GM12801 (cell line): ENCODE data around the gene LASP1NB.

ENCODE experiments used
- TF ChIP-seq, protein P1 (sequence below): IDR thresholded peaks from one replicate; pipeline ENCODE4 v1.5.1; 2011; ENCODE audit warnings: control low read depth; ENCODE audit not compliant: insufficient read length; ENCODE audit errors: extremely low read depth

LASP1NB gene

DNA sequence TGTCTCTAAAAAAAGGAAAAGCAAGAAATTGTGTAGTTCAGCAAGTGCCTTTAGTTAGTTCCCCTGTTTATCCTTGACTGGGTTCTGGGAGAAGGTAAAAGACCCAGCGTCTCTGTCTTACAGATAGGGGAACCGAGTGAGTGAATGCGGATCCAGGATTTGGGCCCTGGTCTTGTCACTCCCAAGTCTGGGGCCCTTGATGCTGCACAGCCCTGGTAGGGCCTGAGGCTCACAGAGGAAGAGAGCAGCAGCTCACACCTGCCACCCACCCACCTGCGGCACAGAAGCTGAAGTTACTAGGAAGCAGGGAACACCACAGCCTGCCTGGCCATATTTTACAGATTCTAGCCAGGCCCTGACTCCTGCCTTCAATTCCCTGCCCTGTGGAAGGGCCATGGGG lies 33.3 kb upstream of the LASP1NB start:
- TF ChIP-seq, protein P1, sequence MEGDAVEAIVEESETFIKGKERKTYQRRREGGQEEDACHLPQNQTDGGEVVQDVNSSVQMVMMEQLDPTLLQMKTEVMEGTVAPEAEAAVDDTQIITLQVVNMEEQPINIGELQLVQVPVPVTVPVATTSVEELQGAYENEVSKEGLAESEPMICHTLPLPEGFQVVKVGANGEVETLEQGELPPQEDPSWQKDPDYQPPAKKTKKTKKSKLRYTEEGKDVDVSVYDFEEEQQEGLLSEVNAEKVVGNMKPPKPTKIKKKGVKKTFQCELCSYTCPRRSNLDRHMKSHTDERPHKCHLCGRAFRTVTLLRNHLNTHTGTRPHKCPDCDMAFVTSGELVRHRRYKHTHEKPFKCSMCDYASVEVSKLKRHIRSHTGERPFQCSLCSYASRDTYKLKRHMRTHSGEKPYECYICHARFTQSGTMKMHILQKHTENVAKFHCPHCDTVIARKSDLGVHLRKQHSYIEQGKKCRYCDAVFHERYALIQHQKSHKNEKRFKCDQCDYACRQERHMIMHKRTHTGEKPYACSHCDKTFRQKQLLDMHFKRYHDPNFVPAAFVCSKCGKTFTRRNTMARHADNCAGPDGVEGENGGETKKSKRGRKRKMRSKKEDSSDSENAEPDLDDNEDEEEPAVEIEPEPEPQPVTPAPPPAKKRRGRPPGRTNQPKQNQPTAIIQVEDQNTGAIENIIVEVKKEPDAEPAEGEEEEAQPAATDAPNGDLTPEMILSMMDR, result no peak

GRCh38 chr17:38892620-38893019 lies 32.8 kb upstream of the LASP1NB start:
- TF ChIP-seq, protein P1, result no peak

- TF ChIP-seq, protein P1, result no peak
These were observed 32.3 kb upstream of the LASP1NB start for GRCh38 chr17:38893113-38893512.

DNA sequence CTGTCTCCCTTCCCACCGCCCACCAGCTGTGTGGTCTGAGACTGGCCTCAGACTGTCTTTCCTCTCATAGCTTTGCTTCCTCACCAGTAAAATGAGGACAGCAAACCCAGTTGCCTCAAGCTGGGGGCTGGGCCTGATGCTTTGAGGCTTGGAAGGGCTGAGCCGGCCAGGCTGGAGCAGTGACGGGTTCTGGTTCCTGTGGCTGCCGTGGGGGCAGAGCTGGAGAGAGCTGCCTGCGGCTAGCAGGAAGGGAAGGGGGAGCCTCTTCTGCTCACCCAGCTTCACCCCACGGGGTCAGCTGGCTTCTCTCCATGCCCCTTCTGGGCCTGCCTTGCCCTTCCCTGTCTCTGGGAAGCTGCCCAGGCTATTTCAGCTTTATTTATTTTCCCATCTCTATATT lies 31.8 kb upstream of the LASP1NB start:
- TF ChIP-seq, protein P1, result no peak

GRCh38 chr17:38894276-38894675 lies 31.1 kb upstream of the LASP1NB start:
- TF ChIP-seq, protein P1, result no peak

- TF ChIP-seq, protein P1, result no peak
These were observed 29.0 kb upstream of the LASP1NB start for GRCh38 chr17:38896346-38896954.

DNA sequence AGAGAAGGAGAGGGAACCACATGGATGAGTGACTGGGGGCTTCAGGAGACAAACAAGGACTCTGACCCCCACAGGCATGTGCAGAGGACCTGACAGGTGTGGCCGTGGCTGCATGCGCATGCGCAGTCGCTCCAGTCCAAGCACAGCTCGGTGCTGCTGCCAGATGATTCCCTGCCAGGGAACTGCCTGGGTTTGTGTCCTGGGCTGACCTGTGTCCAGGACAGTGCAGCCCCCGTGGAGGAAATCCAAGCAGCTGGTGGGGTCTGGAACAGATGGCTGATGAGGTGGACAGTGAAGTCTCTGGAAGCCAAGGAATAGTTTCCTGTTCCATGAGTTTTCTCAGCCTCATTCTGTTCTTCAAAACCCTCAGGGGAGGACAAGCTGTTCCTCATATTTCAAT lies 28.2 kb upstream of the LASP1NB start:
- TF ChIP-seq, protein P1, result no peak
